Measurements from ENCODE around the gene AFDN. TPM values are rescaled to one million over a fixed set of nuclear protein-coding genes. Genes with fewer than 3 reads are reported as not detected.

Gene AFDN, protein sequence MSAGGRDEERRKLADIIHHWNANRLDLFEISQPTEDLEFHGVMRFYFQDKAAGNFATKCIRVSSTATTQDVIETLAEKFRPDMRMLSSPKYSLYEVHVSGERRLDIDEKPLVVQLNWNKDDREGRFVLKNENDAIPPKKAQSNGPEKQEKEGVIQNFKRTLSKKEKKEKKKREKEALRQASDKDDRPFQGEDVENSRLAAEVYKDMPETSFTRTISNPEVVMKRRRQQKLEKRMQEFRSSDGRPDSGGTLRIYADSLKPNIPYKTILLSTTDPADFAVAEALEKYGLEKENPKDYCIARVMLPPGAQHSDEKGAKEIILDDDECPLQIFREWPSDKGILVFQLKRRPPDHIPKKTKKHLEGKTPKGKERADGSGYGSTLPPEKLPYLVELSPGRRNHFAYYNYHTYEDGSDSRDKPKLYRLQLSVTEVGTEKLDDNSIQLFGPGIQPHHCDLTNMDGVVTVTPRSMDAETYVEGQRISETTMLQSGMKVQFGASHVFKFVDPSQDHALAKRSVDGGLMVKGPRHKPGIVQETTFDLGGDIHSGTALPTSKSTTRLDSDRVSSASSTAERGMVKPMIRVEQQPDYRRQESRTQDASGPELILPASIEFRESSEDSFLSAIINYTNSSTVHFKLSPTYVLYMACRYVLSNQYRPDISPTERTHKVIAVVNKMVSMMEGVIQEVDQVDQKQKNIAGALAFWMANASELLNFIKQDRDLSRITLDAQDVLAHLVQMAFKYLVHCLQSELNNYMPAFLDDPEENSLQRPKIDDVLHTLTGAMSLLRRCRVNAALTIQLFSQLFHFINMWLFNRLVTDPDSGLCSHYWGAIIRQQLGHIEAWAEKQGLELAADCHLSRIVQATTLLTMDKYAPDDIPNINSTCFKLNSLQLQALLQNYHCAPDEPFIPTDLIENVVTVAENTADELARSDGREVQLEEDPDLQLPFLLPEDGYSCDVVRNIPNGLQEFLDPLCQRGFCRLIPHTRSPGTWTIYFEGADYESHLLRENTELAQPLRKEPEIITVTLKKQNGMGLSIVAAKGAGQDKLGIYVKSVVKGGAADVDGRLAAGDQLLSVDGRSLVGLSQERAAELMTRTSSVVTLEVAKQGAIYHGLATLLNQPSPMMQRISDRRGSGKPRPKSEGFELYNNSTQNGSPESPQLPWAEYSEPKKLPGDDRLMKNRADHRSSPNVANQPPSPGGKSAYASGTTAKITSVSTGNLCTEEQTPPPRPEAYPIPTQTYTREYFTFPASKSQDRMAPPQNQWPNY (N-terminal part only)
- total RNA-seq = 131 TPM

DNA sequence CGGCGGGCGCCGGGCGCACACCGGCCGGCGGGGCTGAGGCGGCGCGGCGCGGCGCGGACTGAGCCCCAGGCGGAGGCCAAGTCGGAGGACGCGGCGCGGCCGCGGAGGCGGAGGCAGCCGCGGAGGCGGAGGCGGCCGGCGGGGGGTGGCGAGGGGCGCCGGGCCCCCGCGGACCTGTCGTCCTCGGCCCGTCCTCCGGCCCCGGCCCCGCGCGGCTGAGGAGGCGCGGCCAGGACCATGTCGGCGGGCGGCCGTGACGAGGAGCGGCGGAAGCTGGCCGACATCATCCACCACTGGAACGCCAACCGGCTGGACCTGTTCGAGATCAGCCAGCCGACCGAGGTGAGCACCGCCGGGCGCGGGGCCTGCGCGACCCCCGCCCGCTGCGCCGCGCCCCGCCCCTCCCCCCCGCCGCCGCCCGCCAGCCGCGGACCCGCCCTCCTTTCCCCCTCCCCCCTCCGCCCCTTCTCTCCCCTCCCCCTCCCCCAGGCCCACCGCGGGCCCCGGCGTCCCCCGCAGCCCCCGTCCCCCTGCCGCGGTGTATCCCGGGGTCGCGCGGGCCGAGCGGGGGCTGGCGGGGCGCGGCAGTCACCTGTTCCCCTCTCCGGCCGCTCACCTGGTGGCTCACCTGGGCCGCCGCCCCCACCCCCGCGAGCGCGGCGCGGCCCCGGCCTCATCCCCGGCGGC is at the start of gene AFDN:
AFDN (plus strand) TSS at position 16 of the 687 bp plus-strand sequence; CDS start at position 238, 222 bp downstream.
- DNase-seq = no peak

DNA sequence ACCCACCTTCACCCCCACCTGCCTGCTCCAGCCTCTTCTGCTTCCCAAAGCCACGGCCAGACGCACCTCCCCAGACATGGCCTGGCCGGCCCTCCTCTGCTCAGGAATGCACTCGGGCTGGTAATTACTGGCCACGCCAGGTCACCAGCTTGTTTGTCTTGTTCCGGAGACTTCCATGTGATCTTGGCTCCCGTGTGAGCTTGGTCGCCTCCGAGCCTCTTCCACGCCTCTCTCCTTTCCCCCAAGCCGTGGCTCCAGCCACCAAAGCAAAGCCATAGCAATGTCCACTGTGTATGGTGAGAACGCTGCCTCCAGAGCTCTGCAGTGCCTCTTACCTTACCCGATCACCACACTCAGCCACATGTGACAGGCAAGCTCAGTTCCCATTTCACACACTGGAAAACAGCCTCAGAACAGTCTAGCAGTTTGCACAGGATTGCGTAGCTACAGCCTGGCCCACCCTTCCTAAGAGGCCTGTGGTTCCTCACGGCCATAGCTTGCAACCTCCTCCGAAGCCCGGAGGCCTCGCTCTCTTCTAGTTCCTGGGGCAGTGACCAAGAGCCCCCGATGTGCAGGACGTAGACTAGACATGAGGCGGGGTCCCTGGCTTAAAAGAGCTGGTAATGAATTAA is 48.1 kb upstream of the AFDN start:
- DNase-seq = no peak

DNA sequence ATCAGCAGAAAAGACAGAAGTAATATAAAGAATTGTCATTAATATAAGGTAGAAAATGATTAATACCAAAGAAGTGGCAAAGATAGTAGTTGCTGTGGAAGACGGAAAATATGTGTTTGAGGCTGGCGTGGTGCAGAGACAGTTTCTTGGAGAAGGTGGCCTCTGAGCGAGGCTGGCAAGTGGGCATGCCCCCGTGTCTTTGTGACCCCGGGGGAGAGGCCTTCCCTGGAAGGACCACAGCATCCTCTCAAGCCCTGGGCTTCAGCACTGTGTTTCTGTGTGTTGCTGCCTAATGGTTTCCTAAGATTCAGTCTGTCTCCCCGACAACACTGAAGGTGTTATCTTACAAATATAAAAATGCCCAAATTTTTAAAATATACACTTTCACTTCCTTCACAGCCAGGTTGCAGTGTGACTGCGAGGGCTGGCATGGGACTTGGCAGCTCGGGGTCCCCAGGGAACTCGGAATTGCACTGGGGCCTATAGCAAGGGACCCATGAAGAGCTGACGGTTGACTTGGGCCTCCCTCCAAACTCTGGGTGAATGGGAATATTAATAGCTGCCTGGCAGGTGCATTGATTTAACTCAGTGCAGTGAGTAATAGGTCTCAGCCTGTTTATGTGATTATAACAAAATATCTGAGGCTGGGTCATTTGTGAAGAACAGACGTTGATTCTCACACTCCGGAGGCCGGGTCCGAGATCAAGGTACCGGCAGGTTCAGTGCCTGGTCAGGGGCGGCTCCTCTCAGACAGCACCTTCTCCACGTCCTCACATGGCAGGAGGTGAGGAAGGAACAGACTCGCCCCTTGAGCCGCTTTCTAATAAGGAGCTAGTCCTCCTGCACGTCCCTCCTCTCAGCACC is 47.4 kb upstream of the AFDN start:
- no peak for DNase-seq

DNA sequence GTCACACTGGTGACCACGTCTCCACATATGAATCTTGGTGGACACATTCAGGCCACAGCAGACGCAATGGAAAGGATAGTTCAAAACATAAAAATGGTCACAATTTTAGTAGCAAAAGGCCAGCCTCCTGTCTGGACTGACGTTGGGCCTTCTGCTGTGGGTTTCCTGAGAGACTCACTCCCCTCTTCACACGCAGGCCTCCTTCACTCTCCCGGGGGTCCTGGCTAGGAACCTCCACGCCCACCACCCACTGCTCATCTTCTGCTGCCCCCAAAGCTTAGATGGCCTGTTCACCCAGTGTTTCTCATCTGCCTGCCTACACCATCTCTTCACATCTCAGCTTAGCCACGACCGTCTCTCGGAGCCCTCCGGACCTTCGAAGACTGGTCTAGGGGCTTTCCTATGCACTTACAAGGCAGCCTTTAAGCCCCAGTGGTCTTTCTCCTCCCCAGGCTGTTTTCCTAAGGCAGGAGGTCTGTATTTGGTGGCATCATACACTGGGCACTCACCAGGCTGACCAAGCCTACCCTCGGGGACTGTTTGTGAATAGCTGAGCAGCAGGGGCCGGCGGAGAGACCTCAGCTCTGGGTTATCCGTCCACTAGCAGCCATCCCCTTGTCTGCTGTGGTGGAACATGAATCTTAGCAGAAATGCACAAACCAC is 46.6 kb upstream of the AFDN start:
- no peak for DNase-seq

DNA sequence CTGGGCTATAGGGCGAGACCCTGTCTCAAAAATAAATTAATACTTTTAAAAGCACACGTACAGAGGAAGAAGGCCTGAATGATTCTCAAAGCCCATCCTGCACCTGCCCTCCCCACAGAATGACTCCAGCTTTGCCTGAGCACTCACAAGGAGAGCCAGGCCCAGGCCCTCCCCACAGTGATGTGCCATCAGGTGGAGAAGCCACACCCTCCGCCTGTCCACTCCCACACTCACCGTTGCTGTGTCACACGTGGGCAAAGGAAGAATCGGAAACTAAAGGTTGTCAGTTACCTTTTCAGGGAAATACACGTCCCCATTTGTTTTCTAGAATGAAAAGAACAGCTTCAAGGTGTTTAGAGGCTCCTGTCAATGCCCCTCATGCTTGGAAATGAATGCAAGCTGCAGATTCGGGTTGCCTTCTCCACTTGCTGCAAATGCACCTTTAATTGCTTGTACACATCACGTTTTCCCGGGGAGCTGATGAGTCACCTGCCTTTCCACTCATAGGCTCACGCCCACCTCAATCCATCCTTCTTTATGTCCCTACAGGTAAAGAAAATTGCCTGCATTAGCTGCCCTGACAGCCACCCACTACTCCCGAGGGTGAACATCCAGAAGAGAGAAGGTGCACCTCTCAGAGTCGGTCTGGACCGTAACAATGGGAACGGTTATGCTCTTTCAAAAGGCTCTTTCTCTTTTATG is 45.5 kb upstream of the AFDN start:
- DNase-seq = no peak

DNA sequence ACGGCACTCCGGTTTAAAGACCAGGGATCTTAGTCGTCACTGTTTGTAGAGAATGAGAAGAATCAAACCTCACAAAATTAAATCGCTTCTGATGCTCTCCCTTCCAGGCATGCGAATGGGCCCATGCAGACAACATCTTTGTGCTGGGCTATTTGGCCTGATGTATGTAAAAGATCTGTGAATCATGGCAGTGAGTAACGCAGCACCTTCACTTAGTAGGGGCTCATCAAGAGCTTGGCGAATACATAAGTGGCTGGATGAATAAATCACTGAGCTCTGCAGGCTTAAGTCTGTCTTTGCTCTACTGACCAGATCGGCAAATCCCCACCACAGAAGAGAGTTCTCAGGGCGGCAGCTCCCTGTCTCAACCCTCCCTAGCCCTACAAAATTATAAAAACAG is 44.8 kb upstream of the AFDN start:
- DNase-seq = no peak

DNA sequence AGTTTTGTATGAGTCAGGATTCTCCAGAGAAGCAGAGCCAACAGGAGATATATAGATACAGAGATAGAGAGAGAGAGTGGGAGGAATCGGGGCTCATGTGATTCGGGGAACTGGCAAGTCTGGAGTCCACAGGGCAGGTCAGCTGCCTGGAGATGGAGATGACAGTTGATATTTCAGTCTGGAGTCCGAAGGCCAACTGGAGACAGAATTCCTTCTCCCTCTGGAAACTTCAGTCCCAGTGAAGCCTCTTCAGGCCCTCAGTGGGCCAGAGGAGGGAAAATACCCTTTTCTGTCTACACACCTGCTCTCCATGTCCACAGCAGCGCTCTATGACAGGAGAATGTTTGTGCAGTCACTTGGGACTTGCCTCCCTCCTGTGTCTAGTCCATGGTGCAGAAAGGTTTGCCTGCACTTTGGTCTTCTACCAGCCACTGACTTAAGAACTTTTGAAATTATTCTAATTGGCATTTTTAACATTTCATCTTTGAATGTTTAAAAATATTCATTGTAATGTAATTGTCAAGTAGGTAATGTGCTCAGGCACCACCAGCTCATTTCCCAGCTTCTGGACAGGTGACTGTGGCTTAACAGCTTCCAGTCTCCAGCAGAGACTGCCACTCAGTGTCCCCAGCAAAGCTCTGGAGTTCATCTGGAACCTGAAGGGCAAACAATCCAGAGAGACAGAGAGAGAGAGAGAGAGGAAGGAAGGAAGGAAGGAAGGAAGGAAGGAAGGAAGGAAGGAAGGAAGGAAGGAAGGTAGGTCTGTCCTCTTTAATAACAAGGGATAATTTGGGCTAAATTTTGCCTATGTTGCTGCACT is 43.8 kb upstream of the AFDN start:
- DNase-seq = no peak

DNA sequence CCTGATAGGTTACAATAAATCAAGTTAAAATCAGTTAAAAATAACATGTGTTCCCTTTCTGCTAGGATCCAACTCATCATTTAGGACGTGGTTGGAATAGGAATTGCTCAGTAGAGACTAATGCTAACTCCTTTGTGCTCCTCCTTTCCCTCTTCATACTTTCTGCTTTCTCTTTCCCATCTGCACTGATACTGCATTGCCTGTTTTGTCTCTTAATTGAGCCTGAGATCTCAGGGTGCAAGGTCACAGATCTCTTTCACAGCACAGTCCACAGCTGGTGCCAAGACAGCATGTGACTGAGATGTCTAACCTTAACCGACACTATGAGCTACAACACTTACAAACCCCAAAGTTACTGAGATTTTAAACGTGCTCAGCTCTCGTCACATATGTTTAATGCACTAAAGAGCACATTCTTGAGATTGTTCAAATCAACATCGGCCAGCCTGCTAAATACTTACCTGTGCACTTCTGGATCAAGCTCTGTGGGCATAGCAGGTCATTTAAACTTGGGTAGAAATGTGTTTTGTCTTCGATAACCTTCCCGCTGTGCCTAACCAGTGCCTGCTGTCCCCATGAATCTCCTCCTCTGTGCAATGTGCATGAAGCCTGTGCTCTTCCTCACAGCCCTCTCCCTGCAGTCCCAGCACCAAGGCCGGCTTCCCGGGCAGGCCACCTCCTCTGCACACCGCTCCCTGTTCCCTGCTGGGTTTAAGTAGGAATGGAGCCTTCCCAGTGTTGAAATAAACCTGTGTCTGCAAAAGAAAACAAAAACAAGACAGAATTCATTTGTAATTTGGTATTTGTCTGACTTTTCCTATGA is 39.6 kb upstream of the AFDN start:
- no peak for DNase-seq

DNA sequence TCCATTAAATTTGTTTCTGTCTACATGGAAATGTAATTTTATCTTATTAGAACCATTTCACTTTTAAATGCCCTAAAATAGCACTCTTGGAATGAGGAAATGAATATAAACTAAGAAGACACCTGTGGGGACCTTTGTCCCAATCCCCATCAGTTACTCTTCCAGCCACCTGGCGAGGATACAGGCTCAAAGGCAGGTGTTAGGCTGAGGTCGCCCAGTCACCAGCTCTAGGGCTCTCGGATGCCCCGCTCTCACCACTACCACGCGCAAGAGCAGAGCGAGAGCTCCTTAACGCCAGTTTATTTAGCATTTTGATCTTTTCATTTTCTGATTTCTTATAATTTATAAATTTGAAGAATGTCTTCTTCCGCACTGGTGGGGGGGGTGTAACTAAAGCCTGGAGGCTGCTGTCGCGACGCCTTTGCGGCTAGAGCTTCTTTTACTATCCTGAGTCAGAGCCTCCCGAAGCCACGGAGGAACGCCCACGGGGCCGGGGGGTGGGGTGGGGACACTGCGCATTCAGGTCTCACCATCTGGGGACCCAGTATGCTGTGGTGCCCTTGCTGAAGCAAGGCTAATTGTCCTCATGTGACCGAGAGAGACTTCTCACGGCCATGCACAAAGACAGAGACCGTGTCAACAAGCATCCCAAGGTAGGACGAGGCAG is 38.7 kb upstream of the AFDN start:
- DNase-seq = no peak

DNA sequence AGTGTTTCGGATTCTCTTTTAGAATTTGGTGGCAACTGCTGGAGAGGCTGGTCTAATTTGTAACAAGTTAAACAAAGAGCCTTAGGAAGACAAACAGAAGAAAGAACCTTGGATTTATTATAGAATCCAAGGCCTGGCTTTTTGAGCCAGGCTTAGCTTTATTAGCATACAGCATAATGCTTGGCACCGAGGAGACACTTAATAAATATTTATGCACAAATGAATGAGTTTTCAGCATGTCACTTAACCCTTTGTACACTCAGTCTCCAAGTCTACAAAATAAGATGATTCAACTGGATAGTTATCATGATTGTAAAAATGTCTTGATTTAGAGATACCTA is 38.2 kb upstream of the AFDN start:
- DNase-seq = no peak

DNA sequence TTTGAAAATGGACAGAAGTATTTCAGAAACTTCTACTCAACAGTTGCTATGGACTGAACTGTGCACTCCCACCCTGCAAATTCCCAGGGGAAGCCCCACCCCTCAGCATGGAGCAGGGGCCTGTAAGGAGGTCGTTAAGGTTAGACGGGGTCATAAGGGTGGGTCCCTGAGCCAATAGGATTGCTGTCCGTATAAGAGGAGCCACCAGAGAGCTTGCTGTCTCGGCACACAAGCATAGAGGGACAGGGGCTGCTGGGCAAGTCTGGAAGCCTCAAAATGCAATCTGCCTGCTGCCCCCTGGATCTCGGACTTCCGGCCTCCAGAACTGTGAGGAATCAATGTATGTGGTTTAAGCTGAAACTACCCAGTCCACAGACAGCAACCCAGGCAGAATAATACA is 37.4 kb upstream of the AFDN start:
- DNase-seq = no peak

DNA sequence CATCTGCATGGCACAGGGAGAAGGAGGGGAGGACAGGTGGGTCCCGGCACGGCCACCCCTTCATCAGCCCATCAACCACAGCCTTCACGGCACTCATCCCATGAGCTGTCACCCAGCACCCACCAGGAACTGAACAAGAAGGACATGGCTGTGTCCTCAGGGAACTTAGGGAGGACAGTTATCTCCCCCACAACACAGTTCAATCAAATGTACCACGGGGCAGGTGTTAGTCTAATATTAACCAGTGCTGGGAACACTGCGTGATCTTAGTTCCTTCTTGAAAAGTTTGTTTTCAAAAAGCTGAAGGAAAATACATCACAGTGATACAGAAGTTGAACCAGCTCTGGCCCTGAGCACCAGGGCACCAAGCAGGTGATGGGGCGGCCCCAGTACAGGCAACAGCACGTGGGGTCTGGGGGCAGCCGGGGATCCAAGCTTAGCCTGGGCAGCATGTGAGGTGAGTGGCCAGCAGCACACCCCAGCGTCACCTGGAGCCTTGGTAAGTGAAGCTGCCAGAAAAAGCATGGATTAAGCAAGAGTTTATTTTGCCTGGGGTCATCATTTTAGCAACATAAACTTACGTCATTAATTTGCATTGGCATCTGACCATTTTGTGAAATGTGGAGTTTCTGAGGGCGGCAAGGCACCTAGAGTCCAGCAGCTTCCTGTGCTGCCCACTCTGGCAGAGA is 35.5 kb upstream of the AFDN start:
- DNase-seq = no peak

DNA sequence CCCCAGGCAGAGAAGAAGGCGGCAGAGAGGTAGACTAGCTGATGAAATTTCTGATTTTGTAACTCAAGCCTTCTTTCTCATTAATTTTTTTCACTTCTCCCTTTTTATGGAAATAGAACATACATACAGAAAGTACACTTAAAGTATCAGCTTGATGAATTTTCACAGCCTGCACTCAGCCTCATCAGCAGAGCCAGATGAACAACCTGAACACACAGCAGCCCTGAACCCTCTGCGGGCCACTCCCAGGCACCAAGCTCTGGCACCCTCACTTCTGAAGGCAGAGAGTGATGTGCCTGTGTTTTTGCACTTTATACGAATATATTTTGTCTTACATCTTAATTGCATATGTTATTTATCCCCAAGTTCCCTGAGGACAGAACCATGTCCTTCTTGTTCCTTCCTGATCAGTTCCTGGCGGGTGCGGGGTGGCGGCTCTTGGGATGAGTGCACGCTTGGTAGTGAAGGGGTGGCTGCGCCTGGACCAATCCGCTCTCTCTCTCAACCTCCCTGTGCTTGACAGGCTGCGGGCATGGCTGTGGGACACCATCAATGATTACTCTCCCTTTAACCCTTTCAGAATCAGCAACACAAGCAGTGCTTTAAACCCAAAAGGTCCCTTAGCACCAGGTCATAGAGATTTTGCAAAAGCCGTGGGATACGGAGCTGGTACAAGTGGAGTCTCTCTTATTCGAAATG is 34.8 kb upstream of the AFDN start:
- no peak for DNase-seq

DNA sequence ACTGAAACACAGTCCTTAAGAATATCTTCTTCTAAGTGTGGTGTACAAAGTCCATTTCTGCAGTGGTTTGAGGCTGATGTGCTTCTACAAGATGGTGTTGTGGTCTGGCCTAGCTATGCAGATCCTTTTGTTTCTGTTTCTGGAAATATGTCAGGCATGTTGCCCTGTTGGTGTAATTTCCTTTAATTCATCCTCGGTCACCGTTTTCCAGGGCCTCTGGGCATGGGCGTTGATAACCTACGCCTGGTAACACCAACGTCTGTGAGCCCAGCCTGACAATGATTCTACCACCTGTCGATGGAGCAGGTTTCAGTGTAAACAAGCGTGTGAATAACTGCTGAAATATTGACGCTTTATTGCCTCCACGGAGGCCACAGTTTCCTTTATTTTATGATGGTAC is 33.3 kb upstream of the AFDN start:
- no peak for DNase-seq
